IMR-90 (cell line): ENCODE data around the gene PDE4B. TPM values are rescaled to one million over a fixed set of nuclear protein-coding genes. Genes with fewer than 3 reads are reported as not detected.

Source experiments
- ATAC-seq: fragments of 200-7000 bp; cut with Tn5 transposase; 2 replicates; pipeline ENCODE4 v1.9.1; 2020; ENCODE audit warnings: low read depth, mild to moderate bottlenecking, moderate library complexity
- BruUV-seq: library from RNA; stranded (reverse); fragments of 400-500 nt; replicated peaks from 2 replicates; lab custom pipeline; 2021; lab: Mats Ljungman, UMichigan
- CTCF ChIA-PET: fragments of 300-600 bp; formaldehyde crosslinking; extraction: SDS; loops from one replicate; lab custom pipeline; 2021; ENCODE audit warnings: antibody characterized with exemption; lab: Yijun Ruan, JAX
- POLR2A ChIA-PET: fragments of 300-600 bp; sonication (Branson Sonifier 250); formaldehyde crosslinking; loops from one replicate; lab custom pipeline; 2022; ENCODE audit warnings: antibody characterized with exemption; ENCODE audit not compliant: unreplicated experiment; lab: Charles Lee
- DNase-seq: peaks from one replicate; pipeline ENCODE4 v3.0.0; 2013
- H2AFZ ChIP-seq: replicated peaks from 2 replicates; pipeline ENCODE3; 2013; ENCODE audit warnings: low read length, mild to moderate bottlenecking; ENCODE audit not compliant: poor library complexity
- H2AK5ac ChIP-seq: 2 replicates; pipeline ENCODE4 v1.6.1; 2013; ENCODE audit warnings: low read depth, low read length, inconsistent platforms
- H2AK9ac ChIP-seq: replicated peaks from 2 replicates; pipeline ENCODE3; 2013; ENCODE audit warnings: mild to moderate bottlenecking, low read depth, low read length, moderate library complexity; ENCODE audit not compliant: poor library complexity
- H2BK120ac ChIP-seq: 2 replicates; pipeline ENCODE4 v1.6.1; 2013; ENCODE audit warnings: low read depth, low read length, inconsistent platforms
- H2BK15ac ChIP-seq: 3 replicates; pipeline ENCODE4 v1.6.1; 2013; ENCODE audit warnings: low read depth, low read length, inconsistent platforms
- H2BK20ac ChIP-seq: 2 replicates; pipeline ENCODE4 v1.6.1; 2013; ENCODE audit warnings: low read depth, mild to moderate bottlenecking, inconsistent platforms, low read length, moderate library complexity
- H2BK5ac ChIP-seq: 2 replicates; pipeline ENCODE4 v1.6.1; 2013; ENCODE audit warnings: mild to moderate bottlenecking, low read depth, low read length, inconsistent platforms; ENCODE audit not compliant: poor library complexity, severe bottlenecking
- H3K14ac ChIP-seq: replicated peaks from 2 replicates; pipeline ENCODE4 v1.6.1; 2013; ENCODE audit warnings: low read depth, low read length, inconsistent platforms
- H3K18ac ChIP-seq: 2 replicates; pipeline ENCODE4 v1.6.1; 2013; ENCODE audit warnings: low read depth, low read length, control low read depth
- H3K23ac ChIP-seq: 2 replicates; pipeline ENCODE4 v1.6.1; 2013; ENCODE audit warnings: low read depth, low read length, inconsistent platforms
- H3K27ac ChIP-seq: 2 replicates; pipeline ENCODE4 v1.5.1; 2013; ENCODE audit warnings: mild to moderate bottlenecking, control low read depth, low read length; ENCODE audit not compliant: insufficient read depth
- H3K27me3 ChIP-seq: 2 replicates; pipeline ENCODE4 v1.6.1; 2013; ENCODE audit warnings: low read length; ENCODE audit not compliant: control insufficient read depth, insufficient read depth
- H3K36me3 ChIP-seq: 2 replicates; pipeline ENCODE4 v1.6.1; 2013; ENCODE audit warnings: low read length, mixed read lengths; ENCODE audit not compliant: control insufficient read depth, insufficient read depth
- H3K4ac ChIP-seq: 2 replicates; pipeline ENCODE4 v1.6.1; 2013; ENCODE audit warnings: low read depth, low read length, inconsistent platforms
- H3K4me1 ChIP-seq: 2 replicates; pipeline ENCODE4 v1.6.1; 2013; ENCODE audit warnings: low read length, mixed read lengths; ENCODE audit not compliant: control insufficient read depth, insufficient read depth
- H3K4me2 ChIP-seq: 2 replicates; pipeline ENCODE4 v1.6.1; 2013; ENCODE audit warnings: low read depth, mild to moderate bottlenecking, control low read depth, low read length, moderate library complexity
- H3K4me3 ChIP-seq: 2 replicates; pipeline ENCODE4 v1.5.1; 2013; ENCODE audit warnings: low read depth, mild to moderate bottlenecking, control low read depth, low read length, moderate library complexity; ENCODE audit not compliant: insufficient read depth
- H3K56ac ChIP-seq: 2 replicates; pipeline ENCODE4 v1.6.1; 2013; ENCODE audit warnings: low read length, inconsistent platforms; ENCODE audit not compliant: insufficient read depth; ENCODE audit errors: extremely low read depth
- H3K79me1 ChIP-seq, 2 experiments: 2 replicates each; pipeline ENCODE4 v1.6.1; 2013; ENCODE audit warnings: low read length in 2 of 2, inconsistent platforms in 1 of 2, low read depth in 1 of 2
- H3K9ac ChIP-seq: 2 replicates; pipeline ENCODE4 v1.6.1; 2013; ENCODE audit warnings: low read depth, low read length, control low read depth
- H3K9me1 ChIP-seq: 2 replicates; pipeline ENCODE4 v1.6.1; 2013; ENCODE audit warnings: low read length, inconsistent platforms; ENCODE audit not compliant: insufficient read depth
- H3K9me3 ChIP-seq: 2 replicates; pipeline ENCODE4 v1.6.1; 2013; ENCODE audit warnings: low read length; ENCODE audit not compliant: control insufficient read depth, insufficient read depth
- H4K20me1 ChIP-seq: 2 replicates; pipeline ENCODE4 v1.6.1; 2013; ENCODE audit warnings: low read length, inconsistent platforms; ENCODE audit not compliant: insufficient read depth
- H4K5ac ChIP-seq: 2 replicates; pipeline ENCODE4 v1.6.1; 2013; ENCODE audit warnings: mild to moderate bottlenecking, low read depth, low read length, control low read depth
- H4K8ac ChIP-seq, 2 experiments: 2 replicates each; pipeline ENCODE4 v1.6.1; 2013; ENCODE audit warnings: low read depth in 2 of 2, low read length in 2 of 2, control low read depth in 1 of 2, inconsistent platforms in 1 of 2
- H4K91ac ChIP-seq: 2 replicates; pipeline ENCODE4 v1.6.1; 2013; ENCODE audit warnings: low read depth, low read length, inconsistent platforms; ENCODE audit not compliant: insufficient read depth
- BHLHE40 ChIP-seq: fragments of 150-350 bp; IDR thresholded peaks from 2 replicates; pipeline ENCODE4 v1.6.1; 2016; ENCODE audit warnings: mild to moderate bottlenecking, low read depth, low read length
- CEBPB ChIP-seq: IDR thresholded peaks from 2 replicates; pipeline ENCODE4 v1.6.1; 2012; ENCODE audit warnings: low read depth, low read length, improper control_type of control experiment
- CHD1 ChIP-seq: IDR thresholded peaks from 2 replicates; pipeline ENCODE4 v1.6.1; 2012; ENCODE audit warnings: low read depth, low read length, improper control_type of control experiment
- FOS ChIP-seq: fragments of 150-350 bp; IDR thresholded peaks from 2 replicates; pipeline ENCODE4 v1.6.1; 2016; ENCODE audit warnings: low read depth, low read length
- MAFK ChIP-seq: IDR thresholded peaks from 2 replicates; pipeline ENCODE4 v1.6.1; 2012; ENCODE audit warnings: low read depth, low read length, improper control_type of control experiment
- MAZ ChIP-seq: IDR thresholded peaks from 2 replicates; pipeline ENCODE4 v1.6.1; 2012; ENCODE audit warnings: low read depth, mild to moderate bottlenecking, low read length, improper control_type of control experiment, moderate library complexity, borderline replicate concordance
- MXI1 ChIP-seq: IDR thresholded peaks from 2 replicates; pipeline ENCODE4 v1.6.1; 2012; ENCODE audit warnings: low read depth, mild to moderate bottlenecking, low read length, moderate library complexity, borderline replicate concordance
- NFE2L2 ChIP-seq: fragments of 150-350 bp; IDR thresholded peaks from 2 replicates; pipeline ENCODE4 v1.6.1; 2016; ENCODE audit warnings: low read depth, mild to moderate bottlenecking, low read length
- POLR2A ChIP-seq: IDR thresholded peaks from 2 replicates; pipeline ENCODE4 v1.6.1; 2012; ENCODE audit warnings: mild to moderate bottlenecking, low read depth, low read length
- RAD21 ChIP-seq: IDR thresholded peaks from 2 replicates; pipeline ENCODE4 v1.6.1; 2012; ENCODE audit warnings: low read length, improper control_type of control experiment
- RCOR1 ChIP-seq: IDR thresholded peaks from 2 replicates; pipeline ENCODE4 v1.6.1; 2012; ENCODE audit warnings: mild to moderate bottlenecking, low read length, improper control_type of control experiment; ENCODE audit not compliant: insufficient replicate concordance
- RFX5 ChIP-seq: IDR thresholded peaks from 2 replicates; pipeline ENCODE4 v1.8.0; 2012; ENCODE audit warnings: low read depth, mild to moderate bottlenecking, low read length, moderate library complexity
- SMC3 ChIP-seq: fragments of 150-350 bp; IDR thresholded peaks from 2 replicates; pipeline ENCODE4 v1.6.1; 2016; ENCODE audit warnings: low read depth, mild to moderate bottlenecking, antibody characterized with exemption, low read length, moderate library complexity
- WGBS, 2 experiments: methylation state at CpG; one replicate each; pipeline versions ENCODE4 v1.1.5 to v1.1.7; 2013; ENCODE audit warnings: missing lambda C conversion rate in 2 of 2; ENCODE audit not compliant: insufficient read length in 1 of 2; ENCODE audit errors: extremely low coverage in 2 of 2; 5-methylcytosine and 5-hydroxymethylcytosine counted together
- dilution Hi-C: fragments of 300-500 bp; cut with HindIII; formaldehyde crosslinking; loops from one replicate; pipeline ENCODE4 v1.14.3; 2018; ENCODE audit warnings: low sequenced_read_pairs; ENCODE audit not compliant: unreplicated experiment
- in situ Hi-C: fragments of 300-500 bp; cut with MboI; formaldehyde crosslinking; loops from 3 replicates; pipeline ENCODE4 v1.14.3; 2019; ENCODE audit warnings: low sequenced_read_pairs, inconsistent platforms, mixed read lengths
- intact Hi-C: fragments of 100-400 bp; cut with micrococcal nuclease; formaldehyde crosslinking; loops from 2 replicates; pipeline ENCODE4 v1.10.0; 2022
- polyA plus RNA-seq, 3 experiments: library from polyadenylated mRNA; depleted of rRNA; stranded (reverse); fragments of >200 nt; gene quantifications; 2 replicates each; pipeline ENCODE4 v1.2.3, GENCODE V29; 2012; ENCODE audit warnings: low replicate concordance in 1 of 3
- total RNA-seq: library from RNA; depleted of rRNA; stranded (reverse); fragments of >200 nt; gene quantifications from 2 replicates; pipeline ENCODE4 v1.2.3, GENCODE V29; 2012
- TF ChIP-seq, protein P1 (sequence below): fragments of 150-350 bp; IDR thresholded peaks from 2 replicates; pipeline ENCODE4 v1.6.1; 2016; ENCODE audit warnings: low read depth, mild to moderate bottlenecking, low read length, moderate library complexity, borderline replicate concordance
- TF ChIP-seq, protein P2 (sequence below): fragments of 150-350 bp; IDR thresholded peaks from 2 replicates; pipeline ENCODE4 v1.6.1; 2017; ENCODE audit warnings: mild to moderate bottlenecking, antibody characterized with exemption, low read length, low read depth
- TF ChIP-seq, protein P3 (sequence below): conservative IDR thresholded peaks from 2 replicates; pipeline ENCODE4 v1.5.1; 2012; ENCODE audit warnings: mild to moderate bottlenecking, low read depth, low read length, improper control_type of control experiment

PDE4B gene
- total and polyA plus RNA-seq, 2 of the 4 experiments (the other 2 are of a cell fraction), result 5.8 to 21.3 TPM

DNA sequence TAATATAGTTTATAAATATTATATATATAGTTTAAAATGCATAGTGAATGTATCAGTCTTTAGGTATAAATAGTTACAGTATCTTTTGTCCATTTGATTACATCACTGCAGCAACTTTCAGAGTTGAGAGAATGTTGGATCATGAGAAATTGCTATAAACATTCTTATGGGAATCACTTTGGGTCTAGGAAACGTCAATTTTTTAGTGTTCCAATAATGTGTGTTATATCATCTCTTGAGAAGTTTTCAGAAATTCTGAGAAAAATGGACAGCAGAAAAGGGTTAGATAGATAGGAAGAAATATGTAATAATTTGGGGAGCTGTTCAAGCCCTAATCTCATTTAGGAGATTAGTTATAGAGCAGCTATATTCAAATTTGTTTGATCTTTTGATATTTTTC lies 556.1 kb downstream of the PDE4B start:
- intact Hi-C loops, result no loop called here
- CTCF ChIA-PET, result no interaction called here
- H4K8ac ChIP-seq, result no peak overlapping the region
- no peaks in the 10 kb centered on the region for H3K27me3 ChIP-seq
- H2BK20ac ChIP-seq, result no peak overlapping the region
- no peaks in the 10 kb centered on the region for H4K20me1 ChIP-seq
- H3K4ac ChIP-seq, result no peak overlapping the region
- H2BK15ac ChIP-seq, result no peak overlapping the region
- no peak overlapping the region for H2AFZ ChIP-seq
- dilution Hi-C loops, result no loop called here
- TF ChIP-seq, protein P1, sequence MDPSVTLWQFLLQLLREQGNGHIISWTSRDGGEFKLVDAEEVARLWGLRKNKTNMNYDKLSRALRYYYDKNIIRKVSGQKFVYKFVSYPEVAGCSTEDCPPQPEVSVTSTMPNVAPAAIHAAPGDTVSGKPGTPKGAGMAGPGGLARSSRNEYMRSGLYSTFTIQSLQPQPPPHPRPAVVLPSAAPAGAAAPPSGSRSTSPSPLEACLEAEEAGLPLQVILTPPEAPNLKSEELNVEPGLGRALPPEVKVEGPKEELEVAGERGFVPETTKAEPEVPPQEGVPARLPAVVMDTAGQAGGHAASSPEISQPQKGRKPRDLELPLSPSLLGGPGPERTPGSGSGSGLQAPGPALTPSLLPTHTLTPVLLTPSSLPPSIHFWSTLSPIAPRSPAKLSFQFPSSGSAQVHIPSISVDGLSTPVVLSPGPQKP, result no peak
- TF ChIP-seq POLR2A (no peak), RAD21 (no peak), MXI1 (no peak), CHD1 (no peak), FOS (no peak), BHLHE40 (no peak), SMC3 (no peak), MAZ (no peak), RFX5 (no peak), CEBPB (no peak), MAFK (no peak), NFE2L2 (no peak), RCOR1 (no peak)
- TF ChIP-seq, protein P2, sequence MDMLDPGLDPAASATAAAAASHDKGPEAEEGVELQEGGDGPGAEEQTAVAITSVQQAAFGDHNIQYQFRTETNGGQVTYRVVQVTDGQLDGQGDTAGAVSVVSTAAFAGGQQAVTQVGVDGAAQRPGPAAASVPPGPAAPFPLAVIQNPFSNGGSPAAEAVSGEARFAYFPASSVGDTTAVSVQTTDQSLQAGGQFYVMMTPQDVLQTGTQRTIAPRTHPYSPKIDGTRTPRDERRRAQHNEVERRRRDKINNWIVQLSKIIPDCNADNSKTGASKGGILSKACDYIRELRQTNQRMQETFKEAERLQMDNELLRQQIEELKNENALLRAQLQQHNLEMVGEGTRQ, result no peak
- TF ChIP-seq, protein P3, sequence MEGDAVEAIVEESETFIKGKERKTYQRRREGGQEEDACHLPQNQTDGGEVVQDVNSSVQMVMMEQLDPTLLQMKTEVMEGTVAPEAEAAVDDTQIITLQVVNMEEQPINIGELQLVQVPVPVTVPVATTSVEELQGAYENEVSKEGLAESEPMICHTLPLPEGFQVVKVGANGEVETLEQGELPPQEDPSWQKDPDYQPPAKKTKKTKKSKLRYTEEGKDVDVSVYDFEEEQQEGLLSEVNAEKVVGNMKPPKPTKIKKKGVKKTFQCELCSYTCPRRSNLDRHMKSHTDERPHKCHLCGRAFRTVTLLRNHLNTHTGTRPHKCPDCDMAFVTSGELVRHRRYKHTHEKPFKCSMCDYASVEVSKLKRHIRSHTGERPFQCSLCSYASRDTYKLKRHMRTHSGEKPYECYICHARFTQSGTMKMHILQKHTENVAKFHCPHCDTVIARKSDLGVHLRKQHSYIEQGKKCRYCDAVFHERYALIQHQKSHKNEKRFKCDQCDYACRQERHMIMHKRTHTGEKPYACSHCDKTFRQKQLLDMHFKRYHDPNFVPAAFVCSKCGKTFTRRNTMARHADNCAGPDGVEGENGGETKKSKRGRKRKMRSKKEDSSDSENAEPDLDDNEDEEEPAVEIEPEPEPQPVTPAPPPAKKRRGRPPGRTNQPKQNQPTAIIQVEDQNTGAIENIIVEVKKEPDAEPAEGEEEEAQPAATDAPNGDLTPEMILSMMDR, result no peak
- DNase-seq, result no peak
- 0 out of 2 replicates have a peak, but pooled peaks cover 2% of the 10 kb centered on the region for H3K36me3 ChIP-seq
- no peak overlapping the region for H4K91ac ChIP-seq
- no peak overlapping the region for H4K5ac ChIP-seq
- no peak overlapping the region for H3K18ac ChIP-seq
- BruUV-seq, result no TSS peak
- H3K4me1 ChIP-seq, result peaks cover 17% of the 10 kb centered on the region
- H3K9ac ChIP-seq, result no peak overlapping the region
- H2BK120ac ChIP-seq, result no peak overlapping the region
- WGBS, 2 experiments, result 80% methylated on average over 1 of the region's 1 CpG; no CpG with 5 or more reads in 1 of the 2 experiments
- POLR2A ChIA-PET, result no interaction called here
- H3K27ac ChIP-seq, result no peak overlapping the region
- H3K79me1 ChIP-seq, result peaks cover 37 to 54% of the 10 kb centered on the region in 2 experiments
- no peak for ATAC-seq
- H3K9me1 ChIP-seq, result peaks cover 10% of the 10 kb centered on the region
- no peak overlapping the region for H3K23ac ChIP-seq
- no peak overlapping the region for H3K4me2 ChIP-seq
- no peak overlapping the region for H3K4me3 ChIP-seq
- H3K9me3 ChIP-seq, result no peaks in the 10 kb centered on the region
- in situ Hi-C loops, result no loop called here
- no peak overlapping the region for H3K56ac ChIP-seq
- H2AK9ac ChIP-seq, result no peak overlapping the region
- H3K14ac ChIP-seq, result no peak overlapping the region
- no peak overlapping the region for H2BK5ac ChIP-seq
- H2AK5ac ChIP-seq, result no peak overlapping the region
